CD4-positive, CD25-positive, alpha-beta regulatory T cell (primary cell): ENCODE results near the gene CDC14A. TPM values are rescaled to one million over a fixed set of nuclear protein-coding genes. Genes with fewer than 3 reads are reported as not detected.

Experiments
- ATAC-seq, 2 donors: fragments of 150-1000 bp; cut with Tn5 transposase; one replicate each; pipeline ENCODE4 v1.10.0; 2021; ENCODE audit warnings: low read depth in 2 of 2, moderate number of reproducible peaks in 2 of 2, moderate library complexity in 1 of 2
- DNase-seq, 3 donors: peaks; one replicate each; pipeline versions ENCODE4 v3.0.0 to v3.0.0-alpha.2; 2012 to 2022; ENCODE audit warnings: mixed read lengths in 1 of 3
- H3K27ac ChIP-seq: one replicate; pipeline ENCODE4 v1.7.0; 2013; ENCODE audit warnings: mild to moderate bottlenecking, low read length; ENCODE audit not compliant: insufficient read depth, poor library complexity, severe bottlenecking
- H3K27me3 ChIP-seq: one replicate; pipeline ENCODE4 v1.7.0; 2013; ENCODE audit warnings: low read length; ENCODE audit not compliant: control insufficient read depth, insufficient read depth
- H3K36me3 ChIP-seq: one replicate; pipeline ENCODE4 v1.7.0; 2013; ENCODE audit warnings: mild to moderate bottlenecking, low read length, moderate library complexity; ENCODE audit not compliant: control insufficient read depth, insufficient read depth
- H3K4me1 ChIP-seq: 2 replicates; pipeline ENCODE4 v1.7.0; 2013; ENCODE audit warnings: mild to moderate bottlenecking, low read length; ENCODE audit not compliant: insufficient read depth, control insufficient read depth, poor library complexity, severe bottlenecking
- H3K4me3 ChIP-seq: one replicate; pipeline ENCODE4 v1.7.0; 2013; ENCODE audit warnings: low read depth, mild to moderate bottlenecking, low read length, moderate library complexity
- H3K9me3 ChIP-seq, 2 experiments: 1 replicate in 1 of 2; 2 replicates in 1 of 2; pipeline ENCODE4 v1.7.0; 2013; ENCODE audit warnings: low read length in 2 of 2, mild to moderate bottlenecking in 1 of 2, moderate library complexity in 1 of 2; ENCODE audit not compliant: control insufficient read depth in 2 of 2
- H3K27ac Mint-ChIP-seq, 3 donors: one replicate each; pipeline ENCODE4 v1.8.0; 2020 to 2022; ENCODE audit warnings: mild to moderate bottlenecking in 3 of 3, mixed read lengths in 3 of 3, moderate library complexity in 2 of 3
- H3K27me3 Mint-ChIP-seq: one replicate; pipeline ENCODE4 v1.8.0; 2022; ENCODE audit warnings: mild to moderate bottlenecking, mixed read lengths
- H3K36me3 Mint-ChIP-seq: one replicate; pipeline ENCODE4 v1.8.0; 2020; ENCODE audit warnings: mixed read lengths
- H3K4me1 Mint-ChIP-seq, 4 donors: one replicate each; pipeline ENCODE4 v1.8.0; 2020 to 2022; ENCODE audit warnings: mixed read lengths in 4 of 4, mild to moderate bottlenecking in 1 of 4
- H3K4me3 Mint-ChIP-seq, 4 donors: one replicate each; pipeline ENCODE4 v1.8.0; 2020 to 2022; ENCODE audit warnings: mild to moderate bottlenecking in 4 of 4, mixed read lengths in 4 of 4, moderate library complexity in 3 of 4
- H3K9me3 Mint-ChIP-seq, 7 donors: one replicate each; pipeline ENCODE4 v1.8.0; 2020 to 2022; ENCODE audit warnings: mixed read lengths in 7 of 7, mild to moderate bottlenecking in 3 of 7, moderate library complexity in 2 of 7
- polyA plus RNA-seq, 4 donors: library from polyadenylated mRNA; unstranded; fragments of 300-500 nt; fragmentation: Illumina TruSeq; gene quantifications; one replicate each; pipeline ENCODE4 v1.2.3, GENCODE V29; 2021
- total RNA-seq: library from RNA; stranded (reverse); gene quantifications from one replicate; pipeline ENCODE4 v1.2.3, GENCODE V29; 2022

CDC14A gene
- total and polyA plus RNA-seq, 5 donors from 2014 or later = 33.8 to 155 (median 37.8) TPM

DNA sequence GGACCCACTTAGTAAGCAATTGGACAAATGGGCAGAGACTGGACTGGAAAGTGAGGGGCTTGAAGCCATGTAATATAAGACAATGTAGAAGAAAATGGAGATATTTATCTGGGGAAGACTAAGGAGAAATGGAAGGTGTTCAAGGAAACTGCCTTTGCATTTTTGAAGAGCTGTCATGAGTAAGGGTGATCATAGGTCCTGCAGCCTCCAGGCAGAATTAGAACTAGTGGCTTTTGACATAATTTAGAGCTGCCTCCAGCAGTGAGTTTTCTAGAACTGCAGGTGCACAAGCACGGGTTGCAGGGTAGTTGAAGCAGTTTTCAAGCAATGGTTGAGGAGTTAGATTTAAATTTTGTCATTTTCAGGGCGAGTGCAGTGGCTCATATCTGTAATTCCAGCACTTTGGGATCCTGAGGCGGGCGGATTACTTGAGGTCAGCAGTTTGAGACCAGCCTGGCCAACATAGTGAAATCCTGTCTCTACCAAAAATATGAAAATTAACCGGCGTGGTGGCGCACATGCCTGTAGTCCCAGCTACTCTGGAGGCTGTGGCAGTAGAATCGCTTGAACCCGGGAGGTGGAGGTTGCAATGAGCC is 3.7 kb upstream of the CDC14A start:
- no peak overlapping the region for H3K27ac Mint-ChIP-seq

DNA sequence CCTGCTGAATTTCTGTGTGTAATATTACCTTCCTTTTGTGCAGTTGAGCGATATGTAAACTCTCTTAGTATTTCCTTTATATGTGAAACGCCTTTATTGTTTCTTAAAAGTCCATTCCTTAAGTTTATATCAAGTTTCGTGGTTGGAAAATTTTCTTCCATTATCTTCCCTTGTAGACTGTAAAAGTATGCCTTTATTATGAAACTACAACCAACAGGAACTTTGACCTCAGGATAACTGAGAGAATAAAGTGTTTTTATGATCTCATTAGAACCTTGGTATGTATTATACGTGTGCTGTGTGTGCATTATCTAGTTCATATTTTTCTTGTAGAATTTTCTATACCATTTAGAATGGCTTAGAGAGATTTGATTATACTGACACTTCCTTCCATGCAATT is 3.1 kb upstream of the CDC14A start:
- Mint-ChIP-seq H3K9me3 (peaks cover 0 to 5% (median 0%) of the 10 kb centered on the region in 7 donors), H3K36me3 (peaks cover 5% of the 10 kb centered on the region), H3K27me3 (peaks cover 10% of the 10 kb centered on the region), H3K4me3 (peak overlapping the region in 2 of 4 donors; percentile 3 to 66), H3K27ac (peak overlapping the region in 1 of 3 donors; percentile 3), H3K4me1 (peaks cover 4 to 21% (median 14%) of the 10 kb centered on the region in 4 donors)
- DNase-seq (no peak), ATAC-seq (no peak)
- H3K27ac ChIP-seq = no peak overlapping the region
- H3K4me1 ChIP-seq = peaks cover 13% of the 10 kb centered on the region
- no peak overlapping the region for H3K4me3 ChIP-seq
- H3K27me3 ChIP-seq = no peaks in the 10 kb centered on the region
- no peaks in the 10 kb centered on the region for H3K36me3 ChIP-seq
- no peaks in the 10 kb centered on the region for H3K9me3 ChIP-seq

More for the DNA sequence above, 3.7 kb upstream of the CDC14A start:
- H3K36me3 ChIP-seq = no peaks in the 10 kb centered on the region
- peaks cover 10% of the 10 kb centered on the region for H3K27me3 Mint-ChIP-seq
- peaks cover 4 to 17% (median 8%) of the 10 kb centered on the region in 4 donors for H3K4me1 Mint-ChIP-seq
- peaks cover 5% of the 10 kb centered on the region for H3K36me3 Mint-ChIP-seq
- no peak overlapping the region for H3K4me3 ChIP-seq
- H3K27ac ChIP-seq = no peak overlapping the region
- no peak for ATAC-seq
- H3K4me1 ChIP-seq = peaks cover 9% of the 10 kb centered on the region
- no peaks in the 10 kb centered on the region for H3K9me3 ChIP-seq
- H3K4me3 Mint-ChIP-seq = peak overlapping the region in 1 of 4 donors; percentile 67
- H3K27me3 ChIP-seq = no peaks in the 10 kb centered on the region
- DNase-seq = no peak
- H3K9me3 Mint-ChIP-seq = peaks cover 0 to 6% (median 0%) of the 10 kb centered on the region in 7 donors

DNA sequence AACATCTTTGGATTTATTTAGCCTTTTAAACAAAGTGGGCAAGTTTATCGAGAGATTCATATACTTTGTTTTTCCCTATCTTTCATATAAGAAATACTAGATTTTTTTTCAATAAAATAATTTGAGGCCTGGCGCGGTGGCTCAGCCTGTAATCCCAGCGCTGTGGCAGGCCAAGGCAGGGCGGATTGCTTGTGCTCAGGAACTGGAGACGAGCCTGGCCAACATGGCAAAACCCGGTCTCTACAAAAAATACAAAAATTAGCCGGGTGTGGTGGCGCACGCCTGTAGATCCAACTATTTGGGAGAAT is 1.6 kb upstream of the CDC14A start:
- H3K4me1 Mint-ChIP-seq = peaks cover 10 to 35% (median 28%) of the 10 kb centered on the region in 4 donors
- H3K36me3 Mint-ChIP-seq = peaks cover 14% of the 10 kb centered on the region
- Histone ChIP-seq H3K27me3 (no peaks in the 10 kb centered on the region), H3K36me3 (peaks cover 3% of the 10 kb centered on the region), H3K4me3 (peak overlapping the region; percentile 92), H3K9me3 (no peaks in the 10 kb centered on the region), H3K27ac (peak overlapping the region; percentile 95), H3K4me1 (peaks cover 28% of the 10 kb centered on the region)
- ATAC-seq = no peak
- peaks cover 10% of the 10 kb centered on the region for H3K27me3 Mint-ChIP-seq
- H3K9me3 Mint-ChIP-seq = peaks cover 0 to 5% (median 0%) of the 10 kb centered on the region in 7 donors
- H3K27ac Mint-ChIP-seq = peak overlapping the region in 2 of 3 donors; percentile 95 to 98
- H3K4me3 Mint-ChIP-seq = peak overlapping the region; percentile 98 to 100 (median 100)
- no peak for DNase-seq

DNA sequence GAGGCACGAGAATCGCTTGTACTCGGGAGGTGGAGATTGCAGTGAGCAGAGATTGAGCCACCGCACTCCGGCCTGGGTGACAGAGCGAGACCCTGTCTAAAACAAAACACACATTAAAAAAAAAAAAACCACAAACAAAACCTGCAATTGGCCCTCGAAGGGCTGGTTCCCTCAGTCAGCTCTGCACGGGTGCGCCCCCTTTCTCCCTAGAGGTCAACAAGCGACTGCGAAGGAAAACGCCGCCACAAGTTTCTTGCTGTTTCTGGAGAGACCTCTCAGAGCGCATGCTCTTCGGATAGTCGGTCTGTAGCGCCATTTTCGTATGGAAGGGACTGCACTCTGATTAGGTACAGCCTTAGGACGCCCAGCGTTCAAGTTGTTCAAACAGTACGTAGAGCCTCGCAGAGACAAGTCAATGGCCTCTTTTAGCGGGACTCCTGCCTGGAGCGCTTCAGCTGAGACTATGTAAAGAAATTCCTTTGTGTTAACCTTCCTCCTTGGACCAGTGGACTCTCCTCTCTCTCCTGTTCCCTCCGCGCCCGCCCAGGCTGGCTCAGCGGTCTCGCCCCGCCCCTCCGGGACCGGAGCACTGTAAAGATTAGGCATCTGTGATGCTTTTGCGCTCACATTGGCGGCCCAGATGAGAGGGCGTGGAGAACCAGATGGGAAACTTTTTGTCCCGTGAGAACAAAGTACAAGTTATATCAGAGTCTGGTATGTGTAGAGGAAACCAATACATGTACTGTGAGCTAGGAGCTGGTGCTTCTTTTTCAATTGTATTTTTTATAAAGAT is 1.0 kb upstream of the CDC14A start:
- Histone ChIP-seq H3K4me1 (peaks cover 34% of the 10 kb centered on the region), H3K9me3 (no peaks in the 10 kb centered on the region), H3K4me3 (peak overlapping the region; percentile 92), H3K36me3 (peaks cover 6% of the 10 kb centered on the region), H3K27me3 (no peaks in the 10 kb centered on the region), H3K27ac (peak overlapping the region; percentile 95)
- Mint-ChIP-seq H3K36me3 (peaks cover 19% of the 10 kb centered on the region), H3K27ac (peak overlapping the region; percentile 95 to 99 (median 98)), H3K27me3 (peaks cover 10% of the 10 kb centered on the region), H3K9me3 (peaks cover 0 to 5% (median 0%) of the 10 kb centered on the region in 7 donors), H3K4me3 (peak overlapping the region; percentile 98 to 100 (median 100)), H3K4me1 (peaks cover 10 to 40% (median 33%) of the 10 kb centered on the region in 4 donors)
- DNase-seq (peak; percentile 81 to 91 (median 83)), ATAC-seq (peak; percentile 64 to 70)

DNA sequence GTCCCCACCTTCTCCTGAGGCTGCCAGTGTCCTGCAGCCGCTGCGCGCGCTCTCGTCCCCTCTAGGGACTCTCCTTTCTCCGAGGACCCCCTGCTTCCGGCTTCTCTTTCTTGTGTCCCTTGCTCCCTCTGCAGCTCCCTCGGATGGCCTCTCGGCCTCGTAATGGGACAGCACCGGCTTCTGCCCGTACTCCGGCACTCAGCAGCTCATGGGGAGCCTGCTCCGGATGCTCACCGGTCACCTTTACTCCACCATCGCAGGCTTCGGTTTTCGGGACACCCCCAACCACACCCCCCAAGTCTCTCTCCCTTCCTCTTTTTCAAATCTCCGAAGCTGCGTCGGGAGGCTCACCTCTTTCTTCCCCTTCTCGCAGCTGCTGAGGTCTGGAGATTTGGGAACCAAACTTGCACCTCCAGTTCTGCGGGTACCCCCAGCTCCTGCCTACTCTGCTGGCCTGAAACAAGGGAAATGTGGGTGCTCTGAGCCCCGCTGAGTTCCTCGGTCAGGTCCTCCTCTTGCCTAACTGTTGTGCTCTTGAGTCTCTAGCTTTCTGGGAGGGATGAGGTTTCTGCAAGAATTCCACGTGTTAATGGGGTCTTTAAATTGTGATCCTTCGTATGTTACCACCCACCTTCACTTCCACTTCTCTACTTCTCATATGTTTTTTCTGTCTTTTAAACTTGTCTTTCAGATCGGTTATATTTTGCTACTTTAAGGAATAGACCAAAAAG is 930 bp downstream of the CDC14A start:
- ATAC-seq = no peak
- Mint-ChIP-seq H3K4me1 (peaks cover 14 to 56% (median 50%) of the 10 kb centered on the region in 4 donors), H3K9me3 (peaks cover 0 to 5% (median 0%) of the 10 kb centered on the region in 7 donors), H3K4me3 (peak overlapping the region; percentile 98 to 100 (median 100)), H3K36me3 (peaks cover 25% of the 10 kb centered on the region), H3K27me3 (peaks cover 10% of the 10 kb centered on the region), H3K27ac (peak overlapping the region; percentile 92 to 99 (median 95))
- no peaks in the 10 kb centered on the region for H3K9me3 ChIP-seq
- peaks cover 22% of the 10 kb centered on the region for H3K36me3 ChIP-seq
- H3K27me3 ChIP-seq = no peaks in the 10 kb centered on the region
- peak overlapping the region; percentile 99 for H3K4me3 ChIP-seq
- H3K4me1 ChIP-seq = peaks cover 53% of the 10 kb centered on the region
- peak; percentile 16 to 58 (median 42) for DNase-seq
- peak overlapping the region; percentile 95 for H3K27ac ChIP-seq

DNA sequence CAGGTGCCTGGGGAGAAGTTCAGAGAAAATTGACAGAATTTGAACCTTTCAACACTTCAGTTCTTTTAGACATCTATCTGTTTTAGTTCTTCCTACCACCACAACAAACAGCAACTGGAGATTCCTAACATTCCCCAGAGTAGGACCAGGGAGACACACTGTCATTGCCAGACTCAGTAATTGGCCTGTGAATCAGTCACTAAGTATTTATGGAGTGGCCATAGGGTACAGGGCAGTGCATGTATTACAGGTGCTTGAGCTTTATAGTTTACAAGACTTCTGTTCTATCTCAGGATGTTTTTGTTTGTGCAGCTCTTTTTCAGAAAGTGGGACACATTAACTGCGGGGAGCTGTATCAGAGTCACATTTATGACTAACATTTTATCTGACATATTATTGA is 1.7 kb downstream of the CDC14A start:
- Mint-ChIP-seq H3K9me3 (peaks cover 0 to 5% (median 0%) of the 10 kb centered on the region in 7 donors), H3K4me3 (peak overlapping the region; percentile 98 to 100 (median 100)), H3K27ac (peak overlapping the region; percentile 92 to 99 (median 95)), H3K27me3 (peaks cover 10% of the 10 kb centered on the region), H3K4me1 (peaks cover 16 to 62% (median 55%) of the 10 kb centered on the region in 4 donors), H3K36me3 (peaks cover 25% of the 10 kb centered on the region)
- Histone ChIP-seq H3K4me3 (peak overlapping the region; percentile 99), H3K36me3 (peaks cover 23% of the 10 kb centered on the region), H3K27me3 (no peaks in the 10 kb centered on the region), H3K27ac (peak overlapping the region; percentile 95), H3K9me3 (no peaks in the 10 kb centered on the region), H3K4me1 (peaks cover 61% of the 10 kb centered on the region)
- DNase-seq (peak in 2 of 3 donors; percentile 16 to 36), ATAC-seq (no peak)

DNA sequence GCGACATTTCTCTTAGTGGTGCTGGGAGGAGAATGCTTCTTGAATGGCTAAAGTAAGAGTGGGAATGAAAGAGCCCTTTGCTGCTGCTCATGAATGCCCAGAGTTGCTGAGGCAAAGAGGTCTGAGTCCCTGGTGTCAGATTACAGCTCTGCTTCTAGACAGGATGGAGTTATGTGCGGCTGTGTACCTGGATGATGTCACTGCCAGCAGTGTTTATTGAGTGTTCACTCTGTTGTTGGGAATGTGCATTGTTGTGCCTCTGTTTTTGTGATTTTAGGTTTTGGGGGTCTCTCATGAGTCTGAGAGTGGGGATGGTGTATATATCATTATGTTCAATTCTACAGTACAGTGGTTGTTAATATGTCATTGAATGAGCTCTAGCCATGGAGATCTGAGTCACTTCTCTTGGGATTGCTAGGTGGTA is 2.7 kb downstream of the CDC14A start:
- H3K9me3 Mint-ChIP-seq = peaks cover 0 to 5% (median 0%) of the 10 kb centered on the region in 7 donors
- peak overlapping the region; percentile 99 for H3K4me3 ChIP-seq
- H3K4me1 ChIP-seq = peaks cover 71% of the 10 kb centered on the region
- H3K36me3 ChIP-seq = peaks cover 30% of the 10 kb centered on the region
- H3K27me3 Mint-ChIP-seq = peaks cover 10% of the 10 kb centered on the region
- peaks cover 16 to 71% (median 64%) of the 10 kb centered on the region in 4 donors for H3K4me1 Mint-ChIP-seq
- H3K27ac ChIP-seq = peak overlapping the region; percentile 15
- DNase-seq (peak in 2 of 3 donors; percentile 32 to 36), ATAC-seq (no peak)
- H3K36me3 Mint-ChIP-seq = peaks cover 25% of the 10 kb centered on the region
- no peaks in the 10 kb centered on the region for H3K27me3 ChIP-seq
- H3K9me3 ChIP-seq = no peaks in the 10 kb centered on the region
- peak overlapping the region; percentile 92 to 99 (median 95) for H3K27ac Mint-ChIP-seq
- peak overlapping the region; percentile 98 to 100 (median 100) for H3K4me3 Mint-ChIP-seq
